Keratinocyte (primary cell): ENCODE measurements around the gene ENTPD5. TPM values are rescaled to one million over a fixed set of nuclear protein-coding genes. Genes with fewer than 3 reads are reported as not detected.

Source experiments
- DNase-seq: peaks from one replicate; pipeline ENCODE4 v3.0.0-alpha.2; 2011; ENCODE audit warnings: low read depth, missing footprints, low spot score
- FAIRE-seq: peaks from 2 replicates; lab custom pipeline; 2011; peaks lifted over from hg19 to GRCh38; lab: Jason Lieb, UNC
- H2AFZ ChIP-seq: 2 replicates; pipeline ENCODE4 v1.6.0; 2012; ENCODE audit warnings: low read length, control low read depth, inconsistent platforms; ENCODE audit not compliant: control insufficient read depth
- H3K27ac ChIP-seq: 2 replicates; pipeline ENCODE4 v1.5.1; 2011; ENCODE audit warnings: low read length; ENCODE audit not compliant: control insufficient read depth, insufficient read depth
- H3K27me3 ChIP-seq: 3 replicates; pipeline ENCODE4 v1.6.0; 2011; ENCODE audit warnings: low read length; ENCODE audit not compliant: control insufficient read depth, insufficient read depth; ENCODE audit errors: extremely low read depth
- H3K36me3 ChIP-seq, 2 experiments: 2 replicates in 1 of 2; 3 replicates in 1 of 2; pipeline ENCODE4 v1.5.1; 2011; ENCODE audit warnings: low read length in 2 of 2, mild to moderate bottlenecking in 1 of 2; ENCODE audit not compliant: control insufficient read depth in 2 of 2, insufficient read depth in 2 of 2; ENCODE audit errors: extremely low read depth in 1 of 2
- H3K4me1 ChIP-seq: 3 replicates; pipeline ENCODE4 v1.5.1; 2011; ENCODE audit warnings: low read length; ENCODE audit not compliant: control insufficient read depth, insufficient read depth; ENCODE audit errors: extremely low read depth
- H3K4me2 ChIP-seq: 3 replicates; pipeline ENCODE4 v1.6.0; 2011; ENCODE audit warnings: low read depth, low read length; ENCODE audit not compliant: control insufficient read depth, insufficient read depth; ENCODE audit errors: extremely low read depth
- H3K4me3 ChIP-seq, 3 experiments: fragments of 200-600 bp in 1 of 3; sonication (generic) in 1 of 3; 2 replicates in 2 of 3; 3 replicates in 1 of 3; pipeline ENCODE4 v1.5.1; 2011 to 2016; ENCODE audit warnings: low read length in 3 of 3, mild to moderate bottlenecking in 3 of 3, control low read depth in 2 of 3, inconsistent platforms in 1 of 3, low read depth in 1 of 3, mixed read lengths in 1 of 3, mixed run types in 1 of 3, moderate library complexity in 1 of 3; ENCODE audit not compliant: control insufficient read depth in 2 of 3, insufficient read depth in 2 of 3; ENCODE audit errors: extremely low read depth in 1 of 3
- H3K79me2 ChIP-seq: 2 replicates; pipeline ENCODE4 v1.6.0; 2012; ENCODE audit warnings: low read length; ENCODE audit not compliant: control insufficient read depth, insufficient read depth
- H3K9ac ChIP-seq: 3 replicates; pipeline ENCODE4 v1.6.0; 2011; ENCODE audit warnings: low read length; ENCODE audit not compliant: control insufficient read depth, insufficient read depth; ENCODE audit errors: extremely low read depth
- H3K9me1 ChIP-seq: 3 replicates; pipeline ENCODE4 v1.6.0; 2011; ENCODE audit warnings: low read length; ENCODE audit not compliant: control insufficient read depth, insufficient read depth; ENCODE audit errors: extremely low read depth
- H3K9me3 ChIP-seq: 2 replicates; pipeline ENCODE4 v1.5.1; 2012; ENCODE audit warnings: low read depth, low read length; ENCODE audit not compliant: control insufficient read depth
- H4K20me1 ChIP-seq: 3 replicates; pipeline ENCODE4 v1.6.0; 2011; ENCODE audit warnings: low read length; ENCODE audit not compliant: control insufficient read depth, insufficient read depth; ENCODE audit errors: extremely low read depth
- EZH2 ChIP-seq: IDR thresholded peaks from one replicate; pipeline ENCODE4 v1.6.1; 2012; ENCODE audit warnings: inconsistent platforms, mild to moderate bottlenecking, low read length, moderate library complexity
- dilution Hi-C: fragments of 300-500 bp; cut with MboI; formaldehyde crosslinking; loops from one replicate; pipeline ENCODE4 v1.7.0; 2020; ENCODE audit warnings: low sequenced_read_pairs; ENCODE audit not compliant: extremely low pct_ligation_motif_present
- polyA plus RNA-seq, 5 experiments: library from polyadenylated mRNA; depleted of rRNA in 3 of 5; stranded (reverse) in 3 of 5; stranded (forward) in 1 of 5; unstranded in 1 of 5; fragments of >200 nt; gene quantifications; 1 replicate in 1 of 5; 2 replicates in 3 of 5; 3 replicates in 1 of 5; pipeline versions ENCODE4 v1.2.1 to v1.2.3, GENCODE V29; 2011 to 2012; ENCODE audit warnings: missing spikeins in 2 of 5, low read depth in 1 of 5, low replicate concordance in 1 of 5
- TF ChIP-seq, protein P1 (sequence below), 3 experiments: IDR thresholded peaks in 1 of 3; conservative IDR thresholded peaks in 1 of 3; optimal IDR thresholded peaks in 1 of 3; 2 replicates in 2 of 3; 3 replicates in 1 of 3; pipeline versions ENCODE3 to v1.5.1; 2011; ENCODE audit warnings: low read length in 3 of 3, mild to moderate bottlenecking in 3 of 3, moderate library complexity in 2 of 3, control low read depth in 1 of 3, inconsistent platforms in 1 of 3; ENCODE audit not compliant: insufficient read depth in 2 of 3; ENCODE audit errors: extremely low read depth in 1 of 3

Gene ENTPD5
- polyA plus RNA-seq, 1 donor (not counting 4 experiments of a cell fraction or from before 2014, with no cell fraction given): 10.5 TPM

DNA sequence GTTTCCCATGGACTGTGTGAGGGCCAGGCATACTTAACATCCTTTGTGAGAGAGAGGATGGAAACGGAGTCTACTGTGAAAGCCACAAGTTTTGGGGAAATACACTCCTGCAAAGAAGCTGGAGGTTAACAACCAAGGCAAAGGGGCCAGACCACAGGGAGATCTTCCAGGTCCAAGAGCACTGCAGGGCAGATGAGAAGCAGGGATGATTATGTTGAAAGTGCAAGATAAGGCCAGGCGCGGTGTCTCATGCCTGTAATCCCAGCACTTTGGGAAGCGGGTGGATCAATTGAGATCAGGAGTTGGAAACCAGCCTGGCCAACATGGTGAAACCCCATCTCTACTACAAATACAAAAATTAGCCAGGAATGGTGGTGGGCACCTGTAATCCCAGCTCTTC, 53.9 kb downstream of the ENTPD5 start:
- no peak for TF ChIP-seq EZH2
- TF ChIP-seq, protein P1, sequence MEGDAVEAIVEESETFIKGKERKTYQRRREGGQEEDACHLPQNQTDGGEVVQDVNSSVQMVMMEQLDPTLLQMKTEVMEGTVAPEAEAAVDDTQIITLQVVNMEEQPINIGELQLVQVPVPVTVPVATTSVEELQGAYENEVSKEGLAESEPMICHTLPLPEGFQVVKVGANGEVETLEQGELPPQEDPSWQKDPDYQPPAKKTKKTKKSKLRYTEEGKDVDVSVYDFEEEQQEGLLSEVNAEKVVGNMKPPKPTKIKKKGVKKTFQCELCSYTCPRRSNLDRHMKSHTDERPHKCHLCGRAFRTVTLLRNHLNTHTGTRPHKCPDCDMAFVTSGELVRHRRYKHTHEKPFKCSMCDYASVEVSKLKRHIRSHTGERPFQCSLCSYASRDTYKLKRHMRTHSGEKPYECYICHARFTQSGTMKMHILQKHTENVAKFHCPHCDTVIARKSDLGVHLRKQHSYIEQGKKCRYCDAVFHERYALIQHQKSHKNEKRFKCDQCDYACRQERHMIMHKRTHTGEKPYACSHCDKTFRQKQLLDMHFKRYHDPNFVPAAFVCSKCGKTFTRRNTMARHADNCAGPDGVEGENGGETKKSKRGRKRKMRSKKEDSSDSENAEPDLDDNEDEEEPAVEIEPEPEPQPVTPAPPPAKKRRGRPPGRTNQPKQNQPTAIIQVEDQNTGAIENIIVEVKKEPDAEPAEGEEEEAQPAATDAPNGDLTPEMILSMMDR (optimal IDR thresholded peaks at IDR 0.05 in 1 of 3, IDR thresholded peaks at IDR 0.05 in 1 of 3, conservative IDR thresholded peaks at IDR 0.05 in 1 of 3; ENCODE audit: extremely low read depth in 1 of 3, insufficient read depth in 2 of 3, low read length in 3 of 3): no peak

DNA sequence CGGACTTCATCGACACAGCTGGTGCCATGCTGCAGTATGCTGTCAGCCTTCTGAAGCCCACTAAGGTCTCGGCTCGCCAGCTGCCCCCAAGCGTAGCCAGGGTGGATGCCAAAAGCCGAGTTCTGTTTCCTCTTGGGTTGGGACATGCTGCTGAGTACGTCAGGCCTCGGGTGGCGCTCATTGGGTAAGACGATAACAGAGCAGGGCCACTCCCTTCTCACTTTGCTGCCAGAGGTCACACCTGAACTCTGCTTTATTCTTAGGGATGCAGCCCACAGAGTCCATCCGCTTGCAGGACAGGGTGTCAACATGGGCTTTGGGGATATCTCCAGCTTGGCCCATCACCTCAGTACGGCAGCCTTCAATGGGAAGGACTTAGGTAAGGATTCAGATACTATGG, 57.9 kb downstream of the ENTPD5 start:
- DNase-seq (no peak), FAIRE-seq (no peak)
- Histone ChIP-seq H2AFZ (no peak overlapping the region), H3K4me1 (no peaks in the 10 kb centered on the region), H3K9me3 (no peaks in the 10 kb centered on the region), H3K9ac (no peak overlapping the region), H3K9me1 (no peaks in the 10 kb centered on the region), H3K79me2 (no peaks in the 10 kb centered on the region), H3K4me3 (no peak overlapping the region), H3K27me3 (no peaks in the 10 kb centered on the region), H3K36me3 (peaks cover 14 to 15% of the 10 kb centered on the region in 2 experiments), H3K4me2 (no peak overlapping the region), H3K27ac (no peak overlapping the region), H4K20me1 (no peaks in the 10 kb centered on the region)
- dilution Hi-C loops: no loop called here
- TF ChIP-seq, protein P1 (optimal IDR thresholded peaks at IDR 0.05 in 1 of 3, IDR thresholded peaks at IDR 0.05 in 1 of 3, conservative IDR thresholded peaks at IDR 0.05 in 1 of 3; ENCODE audit: extremely low read depth in 1 of 3, insufficient read depth in 2 of 3, low read length in 3 of 3): no peak
- no peak for TF ChIP-seq EZH2

More for the DNA sequence above, 53.9 kb downstream of the ENTPD5 start:
- Histone ChIP-seq H3K27ac (no peak overlapping the region), H3K36me3 (peaks cover 10 to 18% of the 10 kb centered on the region in 2 experiments), H2AFZ (no peak overlapping the region), H4K20me1 (no peaks in the 10 kb centered on the region), H3K4me1 (no peaks in the 10 kb centered on the region), H3K9me1 (no peaks in the 10 kb centered on the region), H3K4me2 (no peak overlapping the region), H3K79me2 (no peaks in the 10 kb centered on the region), H3K9ac (no peak overlapping the region), H3K9me3 (no peaks in the 10 kb centered on the region), H3K4me3 (no peak overlapping the region), H3K27me3 (no peaks in the 10 kb centered on the region)
- FAIRE-seq (no peak), DNase-seq (no peak)
- dilution Hi-C loops: no loop called here
